HT-29 (cell line): ENCODE data around the gene FBXO36. TPM values are rescaled to one million over a fixed set of nuclear protein-coding genes. Genes with fewer than 3 reads are reported as not detected.

ENCODE experiments used
- DNase-seq: peaks from one replicate; pipeline ENCODE4 v3.0.0-alpha.2; 2015; ENCODE audit warnings: low spot score
- small RNA-seq: library from RNA; depleted of rRNA; stranded (forward); fragments of <200 nt; gene quantifications from one replicate; pipeline ENCODE3, GENCODE V24; 2014
- total RNA-seq: library from RNA; depleted of rRNA; stranded (reverse); fragments of >200 nt; shearing (Covaris generic); gene quantifications from 2 replicates; pipeline ENCODE4 v1.2.3, GENCODE V29; 2014; rRNA removed

Gene FBXO36
- total RNA-seq, 1 experiment from 2014 or later, result 0.48 TPM

DNA sequence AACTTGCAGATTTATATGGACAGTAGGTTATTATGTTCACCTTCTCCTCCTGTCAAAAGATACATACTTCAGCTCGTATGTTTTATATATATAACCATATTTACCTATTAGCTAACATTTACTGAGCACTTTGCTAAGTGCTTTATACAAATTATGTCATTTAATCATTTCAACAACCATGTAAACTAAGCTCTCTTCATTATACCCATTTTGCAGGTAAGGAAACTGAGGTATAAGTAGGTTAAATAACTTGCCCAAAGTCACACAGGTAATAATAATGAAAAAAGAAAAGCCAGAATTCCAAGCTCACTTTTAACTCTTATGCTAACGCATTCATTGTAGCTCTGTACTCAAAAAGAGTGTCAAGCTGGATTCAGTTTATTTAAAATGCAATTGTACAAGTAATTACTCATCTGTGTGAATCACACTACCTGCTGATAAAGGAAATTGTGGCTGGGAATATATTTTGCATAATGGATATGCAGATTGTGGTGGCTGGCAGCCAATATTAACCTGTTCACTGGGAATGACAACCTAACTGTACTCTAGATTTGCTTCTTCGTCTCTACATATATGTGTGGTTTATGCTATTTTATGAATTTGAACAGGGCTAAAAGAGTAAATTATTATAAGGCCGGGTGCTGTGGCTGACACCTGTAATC, 125.8 kb downstream of the FBXO36 start:
- no peak for DNase-seq

DNA sequence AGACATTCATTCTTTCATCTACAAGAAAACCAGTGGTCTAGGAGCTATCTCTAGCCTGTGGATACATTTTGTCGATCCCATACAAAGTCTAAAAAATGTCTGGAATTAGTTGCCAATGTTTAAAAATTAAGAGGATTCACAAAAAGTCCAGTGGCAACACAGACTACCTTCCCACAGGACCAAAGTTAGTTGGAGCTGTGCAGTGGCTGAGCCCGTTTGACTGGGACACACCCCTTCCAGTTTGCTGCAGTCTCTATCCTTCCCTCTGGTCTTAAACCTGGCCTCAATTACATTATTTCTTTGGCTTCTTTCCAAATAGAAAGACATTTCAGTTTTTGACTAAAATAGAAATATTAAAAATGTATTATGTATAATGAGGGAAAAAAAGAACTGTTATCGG, 127.8 kb downstream of the FBXO36 start:
- DNase-seq, result no peak

DNA sequence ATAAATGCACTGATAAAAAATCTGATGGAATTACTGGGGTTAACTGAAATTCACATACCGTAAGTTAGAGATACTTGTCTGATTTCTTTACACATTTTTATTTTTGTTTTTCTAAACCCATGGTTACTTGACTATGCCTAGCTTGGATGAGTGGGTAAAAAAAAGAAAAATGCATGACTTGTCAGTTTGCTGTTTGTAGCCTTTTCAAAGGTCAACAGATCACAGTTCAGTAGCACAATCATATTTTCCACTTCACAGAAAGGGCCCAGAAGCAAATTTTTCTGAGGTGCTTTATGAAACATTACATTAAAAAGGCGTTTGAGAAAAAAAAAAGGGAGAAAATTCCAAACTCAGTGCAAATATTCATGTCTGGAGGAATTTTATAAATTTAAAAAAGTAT, 130.0 kb downstream of the FBXO36 start:
- no peak for DNase-seq

DNA sequence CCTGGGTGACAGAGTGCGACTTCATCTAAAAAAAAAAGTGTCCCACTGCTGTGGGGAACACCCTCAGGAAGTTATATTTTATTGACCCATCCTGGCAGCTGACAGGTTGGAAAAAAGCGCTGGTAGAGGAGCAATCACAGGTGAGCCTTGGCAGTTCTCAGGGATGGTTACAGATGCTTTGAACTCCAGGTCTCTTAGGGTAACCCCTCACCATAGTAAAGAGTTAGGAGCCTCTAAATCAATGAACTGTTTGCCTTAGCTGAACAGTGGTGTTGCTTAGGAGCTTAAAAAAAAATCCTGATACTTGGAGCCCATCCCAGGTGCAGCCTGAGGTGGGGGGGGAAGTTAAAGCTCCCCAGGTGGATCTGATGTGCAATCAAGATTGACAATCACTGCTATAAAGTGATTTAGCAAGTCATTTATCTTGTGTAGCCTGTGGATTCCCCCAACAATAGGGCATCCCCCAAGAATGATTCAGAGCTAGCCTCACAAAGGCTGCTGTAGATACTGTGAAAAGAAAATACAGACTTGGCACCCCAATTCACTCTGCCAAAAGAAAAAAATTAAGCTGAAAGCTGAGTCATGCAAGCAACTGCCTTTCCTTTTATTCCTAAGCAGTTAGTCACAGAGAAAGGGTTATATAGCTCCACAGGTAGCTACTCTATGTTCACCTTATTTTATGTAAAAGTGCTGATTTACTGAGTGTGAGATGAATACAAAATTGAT, 131.6 kb downstream of the FBXO36 start:
- DNase-seq, result no peak

DNA sequence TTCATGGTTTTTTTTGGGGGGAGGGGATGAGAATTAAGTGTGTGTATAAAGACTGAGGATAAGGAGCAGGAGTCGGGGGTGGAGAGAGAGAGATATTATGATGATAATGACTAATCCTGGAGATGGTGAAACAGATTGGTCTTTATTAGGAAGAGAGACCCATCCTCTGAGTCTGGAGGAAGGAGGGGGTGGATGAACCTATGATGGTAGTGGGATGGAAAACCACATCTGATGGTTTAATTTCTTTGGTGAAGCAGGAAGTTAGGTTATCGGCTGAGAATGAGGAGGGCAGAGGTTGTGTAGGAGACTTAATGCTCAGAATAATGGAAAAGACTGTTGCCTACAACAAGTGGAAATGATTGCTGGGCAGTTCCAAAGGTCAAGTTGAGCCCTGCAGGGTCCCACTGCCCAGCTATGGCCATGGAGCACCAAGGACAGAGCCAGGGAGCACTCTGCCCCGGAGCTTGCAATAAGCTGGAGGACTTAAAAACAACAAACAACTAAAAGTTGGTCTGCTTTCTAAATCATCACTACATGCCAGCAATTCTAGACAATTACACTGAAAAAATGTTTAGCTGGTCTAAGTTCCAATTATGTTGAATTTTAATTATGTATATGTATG, 138.5 kb downstream of the FBXO36 start:
- DNase-seq, result no peak

Small RNAs within 50 kb of the gene (small RNA-seq; reads per million reads assigned to genes)
- gene RNU6-1027P (not detected), gene RNU6-613P (not detected), gene RNU6-964P (not detected), gene RNY4P19 (not detected)

Other genes with a start within 250 kb of the FBXO36 start
- not detected in 2 replicates for gene DNER, start 207.9 kb upstream of the FBXO36 start, total RNA-seq
- 97.9 and 106 TPM in 2 replicates for gene TRIP12, start 494 bp upstream of the FBXO36 start, total RNA-seq
- 0.23 TPM in 1 of 2 replicates, not detected in the other for gene SLC16A14, start 146.4 kb downstream of the FBXO36 start, total RNA-seq